H1 (cell line): ENCODE results near the gene PRSS21. TPM values are rescaled to one million over a fixed set of nuclear protein-coding genes. Genes with fewer than 3 reads are reported as not detected.

Source experiments
- CTCF ChIA-PET: fragments of 300-600 bp; sonication (Branson Sonifier 250); formaldehyde crosslinking; loops from one replicate; lab custom pipeline; 2021; ENCODE audit not compliant: partially characterized antibody; lab: Charles Lee
- POLR2A ChIA-PET: fragments of 300-600 bp; sonication (Branson Sonifier 250); formaldehyde crosslinking; loops from one replicate; lab custom pipeline; 2021; ENCODE audit warnings: inconsistent platforms; ENCODE audit not compliant: partially characterized antibody; lab: Charles Lee
- DNase-seq, 2 experiments: peaks; one replicate each; pipeline versions ENCODE4 v3.0.0 to v3.0.0-alpha.2; 2010 to 2022; ENCODE audit warnings: low spot score in 2 of 2, low read depth in 1 of 2, mixed read lengths in 1 of 2
- FAIRE-seq: peaks from 2 replicates; lab custom pipeline; 2011; peaks lifted over from hg19 to GRCh38; lab: Jason Lieb, UNC
- H2AFZ ChIP-seq: 2 replicates; pipeline ENCODE4 v1.8.1; 2012; ENCODE audit warnings: low read length, inconsistent platforms
- H2AK5ac ChIP-seq: 2 replicates; pipeline ENCODE4 v1.6.1; 2013; ENCODE audit warnings: low read depth, low read length
- H2BK120ac ChIP-seq: replicated peaks from 2 replicates; pipeline ENCODE3; 2013; ENCODE audit warnings: low read depth, low read length, inconsistent platforms
- H2BK12ac ChIP-seq: 2 replicates; pipeline ENCODE4 v1.6.1; 2013; ENCODE audit warnings: low read depth, low read length
- H2BK15ac ChIP-seq: 2 replicates; pipeline ENCODE4 v1.6.1; 2013; ENCODE audit warnings: low read length
- H2BK20ac ChIP-seq: 2 replicates; pipeline ENCODE4 v1.6.1; 2013; ENCODE audit warnings: low read length
- H2BK5ac ChIP-seq: 2 replicates; pipeline ENCODE4 v1.6.1; 2013; ENCODE audit warnings: low read depth, low read length
- H3K14ac ChIP-seq: 2 replicates; pipeline ENCODE4 v1.6.1; 2013; ENCODE audit warnings: inconsistent platforms; ENCODE audit not compliant: insufficient read length
- H3K18ac ChIP-seq: 2 replicates; pipeline ENCODE4 v1.6.1; 2013; ENCODE audit warnings: low read length; ENCODE audit errors: extremely low read depth
- H3K23ac ChIP-seq: 2 replicates; pipeline ENCODE4 v1.6.1; 2013; ENCODE audit warnings: inconsistent platforms; ENCODE audit not compliant: insufficient read length
- H3K23me2 ChIP-seq: 2 replicates; pipeline ENCODE4 v1.6.1; 2013; ENCODE audit warnings: low read depth, low read length
- H3K27ac ChIP-seq: 2 replicates; pipeline ENCODE4 v1.6.1; 2011; ENCODE audit warnings: low read depth, low read length, inconsistent platforms
- H3K27me3 ChIP-seq, 4 experiments: replicated peaks in 1 of 4; 1 replicate in 1 of 4; 2 replicates in 3 of 4; pipeline versions ENCODE4 v1.6.1 to v1.8.1; 2011 to 2013; ENCODE audit warnings: low read length in 3 of 4, mild to moderate bottlenecking in 3 of 4, inconsistent platforms in 2 of 4, mixed read lengths in 2 of 4, moderate library complexity in 1 of 4; ENCODE audit not compliant: control insufficient read depth in 3 of 4, insufficient read depth in 3 of 4; ENCODE audit errors: extremely low read depth in 1 of 4
- H3K36me3 ChIP-seq, 4 experiments: 2 replicates each; pipeline versions ENCODE4 v1.6.1 to v1.8.1; 2011 to 2013; ENCODE audit warnings: mild to moderate bottlenecking in 4 of 4, low read length in 3 of 4, moderate library complexity in 2 of 4, control low read depth in 1 of 4, inconsistent platforms in 1 of 4; ENCODE audit not compliant: insufficient read depth in 4 of 4, control insufficient read depth in 2 of 4
- H3K4ac ChIP-seq: replicated peaks from 2 replicates; pipeline ENCODE3; 2013; ENCODE audit warnings: low read length, low read depth, mixed read lengths, inconsistent platforms; ENCODE audit not compliant: insufficient read length
- H3K4me1 ChIP-seq, 4 experiments: replicated peaks in 1 of 4; 1 replicate in 1 of 4; 2 replicates in 3 of 4; pipeline versions ENCODE4 v1.6.1 to v1.8.1; 2011 to 2013; ENCODE audit warnings: low read length in 3 of 4, inconsistent platforms in 2 of 4, mixed read lengths in 1 of 4; ENCODE audit not compliant: insufficient read depth in 4 of 4, control insufficient read depth in 3 of 4
- H3K4me2 ChIP-seq, 2 experiments: 2 replicates each; pipeline versions ENCODE4 v1.6.1 to v1.8.1; 2011 to 2013; ENCODE audit warnings: low read depth in 2 of 2, low read length in 2 of 2, control low read depth in 1 of 2, inconsistent platforms in 1 of 2, mild to moderate bottlenecking in 1 of 2; ENCODE audit not compliant: insufficient read depth in 1 of 2
- H3K4me3 ChIP-seq, 4 experiments: fragments of 200-600, 300-600 bp in 1 of 4; sonication (generic), shearing (Covaris generic), sonication (Bioruptor Twin) in 1 of 4; 2 replicates each; pipeline versions ENCODE4 v1.5.1 to v1.8.1; 2011 to 2016; ENCODE audit warnings: low read length in 4 of 4, low read depth in 3 of 4, control low read depth in 2 of 4, inconsistent platforms in 2 of 4, mild to moderate bottlenecking in 2 of 4, mixed read lengths in 1 of 4, moderate library complexity in 1 of 4; ENCODE audit not compliant: insufficient read depth in 2 of 4; ENCODE audit errors: extremely low read depth in 1 of 4
- H3K56ac ChIP-seq: replicated peaks from 2 replicates; pipeline ENCODE3; 2013; ENCODE audit warnings: low read depth, mild to moderate bottlenecking, mixed read lengths, low read length, inconsistent platforms; ENCODE audit not compliant: insufficient read length
- H3K79me1 ChIP-seq: 2 replicates; pipeline ENCODE4 v1.6.1; 2013; ENCODE audit warnings: low read depth, low read length, control low read depth
- H3K79me2 ChIP-seq, 2 experiments: 2 replicates each; pipeline versions ENCODE4 v1.6.1 to v1.8.1; 2012 to 2013; ENCODE audit warnings: low read length in 2 of 2, mild to moderate bottlenecking in 2 of 2, inconsistent platforms in 1 of 2; ENCODE audit not compliant: insufficient read depth in 2 of 2, control insufficient read depth in 1 of 2
- H3K9ac ChIP-seq, 4 experiments: replicated peaks in 1 of 4; 1 replicate in 1 of 4; 2 replicates in 3 of 4; pipeline versions ENCODE4 v1.6.1 to v1.8.1; 2011 to 2013; ENCODE audit warnings: low read depth in 3 of 4, low read length in 3 of 4, control low read depth in 2 of 4, mild to moderate bottlenecking in 2 of 4, moderate library complexity in 2 of 4, inconsistent platforms in 1 of 4; ENCODE audit errors: extremely low read depth in 1 of 4
- H3K9me3 ChIP-seq, 2 experiments: 2 replicates each; pipeline versions ENCODE4 v1.6.1 to v1.8.1; 2012 to 2013; ENCODE audit warnings: mild to moderate bottlenecking in 2 of 2, moderate library complexity in 2 of 2, control low read depth in 1 of 2, inconsistent platforms in 1 of 2, low read depth in 1 of 2, low read length in 1 of 2, mixed read lengths in 1 of 2; ENCODE audit not compliant: insufficient read depth in 2 of 2
- H4K20me1 ChIP-seq, 2 experiments: replicated peaks in 1 of 2; 2 replicates each; pipeline versions ENCODE3 to v1.8.1; 2011 to 2013; ENCODE audit warnings: inconsistent platforms in 2 of 2, low read length in 2 of 2, mild to moderate bottlenecking in 1 of 2; ENCODE audit not compliant: insufficient read depth in 2 of 2, control insufficient read depth in 1 of 2
- H4K5ac ChIP-seq: 2 replicates; pipeline ENCODE4 v1.6.1; 2013; ENCODE audit warnings: low read length, low read depth, mixed read lengths, inconsistent platforms; ENCODE audit not compliant: insufficient read length
- H4K8ac ChIP-seq: 2 replicates; pipeline ENCODE4 v1.8.0; 2013; ENCODE audit warnings: mild to moderate bottlenecking, moderate library complexity, low read length, inconsistent platforms; ENCODE audit not compliant: insufficient read depth; ENCODE audit errors: extremely low read depth
- H4K91ac ChIP-seq: replicated peaks from 2 replicates; pipeline ENCODE3; 2013; ENCODE audit warnings: low read length, mixed read lengths, inconsistent platforms; ENCODE audit not compliant: insufficient read length
- ATF3 ChIP-seq: IDR thresholded peaks from 2 replicates; pipeline ENCODE4 v1.6.1; 2011; ENCODE audit warnings: low read depth, mild to moderate bottlenecking, low read length; ENCODE audit not compliant: insufficient read depth
- CBX8 ChIP-seq: fragments of 300-800, 300-1000 bp; sonication (generic); IDR thresholded peaks from 2 replicates; pipeline ENCODE4 v1.7.1; 2016; ENCODE audit warnings: low read depth, low read length, borderline replicate concordance
- CTBP2 ChIP-seq: IDR thresholded peaks from 2 replicates; pipeline ENCODE4 v1.7.0; 2011; ENCODE audit warnings: borderline replicate concordance, mild to moderate bottlenecking, moderate library complexity, mixed read lengths, low read length; ENCODE audit not compliant: insufficient read depth, insufficient read length
- GABPA ChIP-seq: IDR thresholded peaks from 2 replicates; pipeline ENCODE4 v1.6.1; 2011; ENCODE audit warnings: mild to moderate bottlenecking, low read length, moderate library complexity, borderline replicate concordance; ENCODE audit not compliant: insufficient read depth
- HDAC2 ChIP-seq, 2 experiments: fragments of 300-600 bp in 1 of 2; sonication (generic) in 1 of 2; IDR thresholded peaks; 2 replicates each; pipeline ENCODE4 v1.6.1; 2011 to 2012; ENCODE audit warnings: low read depth in 2 of 2, low read length in 2 of 2, mild to moderate bottlenecking in 2 of 2, moderate library complexity in 2 of 2, borderline replicate concordance in 1 of 2, inconsistent platforms in 1 of 2
- KDM4A ChIP-seq: IDR thresholded peaks from one replicate; pipeline ENCODE4 v1.7.1; 2012; ENCODE audit warnings: low read depth, mild to moderate bottlenecking, moderate library complexity, low read length, inconsistent platforms; ENCODE audit not compliant: severe bottlenecking
- SIRT6 ChIP-seq: IDR thresholded peaks from one replicate; pipeline ENCODE4 v1.7.1; 2012; ENCODE audit warnings: low read length, inconsistent platforms
- SP4 ChIP-seq: IDR thresholded peaks from 2 replicates; pipeline ENCODE4 v1.6.1; 2012; ENCODE audit warnings: low read length, inconsistent platforms
- YY1 ChIP-seq: IDR thresholded peaks from 2 replicates; pipeline ENCODE4 v1.6.1; 2011; ENCODE audit warnings: low read depth, mild to moderate bottlenecking, low read length
- WGBS, 2 experiments: shearing (Covaris generic) in 1 of 2; methylation state at CpG; one replicate each; pipeline versions ENCODE4 v1.1.6 to v1.1.7; 2013 to 2015; ENCODE audit warnings: low lambda C conversion rate in 2 of 2, mixed read lengths in 2 of 2, inconsistent platforms in 1 of 2, low coverage in 1 of 2, missing lambda C conversion rate in 1 of 2; ENCODE audit not compliant: insufficient replicate concordance in 2 of 2, insufficient coverage in 1 of 2, insufficient read length in 1 of 2; ENCODE audit errors: extremely low coverage in 1 of 2, missing lambda C conversion rate in 1 of 2; 5-methylcytosine and 5-hydroxymethylcytosine counted together
- polyA plus RNA-seq, 7 experiments: library from polyadenylated mRNA; depleted of rRNA in 3 of 7; stranded (reverse) in 5 of 7; unstranded in 2 of 7; fragments of >200 nt in 5 of 7; fragments of 200-250 nt in 2 of 7; gene quantifications; 1 replicate in 5 of 7; 2 replicates in 1 of 7; 4 replicates in 1 of 7; pipeline versions ENCODE4 v1.2.1 to v1.2.3, GENCODE V29; 2011 to 2013; ENCODE audit warnings: missing spikeins in 2 of 7, mixed read lengths in 2 of 7
- total RNA-seq: library from RNA; stranded (reverse); fragmentation: NEBNext Ultra II Directional; extraction: Animal tissue kit (Norgen Biotek cat#: 25700); gene quantifications from 2 replicates; pipeline ENCODE4 v1.2.1, GENCODE V29; 2021

PRSS21 gene
- total and polyA plus RNA-seq, 2 of the 8 experiments (the other 6 are each of a cell fraction or from before 2014, with no cell fraction given): 0.76 to 1.0 TPM

DNA sequence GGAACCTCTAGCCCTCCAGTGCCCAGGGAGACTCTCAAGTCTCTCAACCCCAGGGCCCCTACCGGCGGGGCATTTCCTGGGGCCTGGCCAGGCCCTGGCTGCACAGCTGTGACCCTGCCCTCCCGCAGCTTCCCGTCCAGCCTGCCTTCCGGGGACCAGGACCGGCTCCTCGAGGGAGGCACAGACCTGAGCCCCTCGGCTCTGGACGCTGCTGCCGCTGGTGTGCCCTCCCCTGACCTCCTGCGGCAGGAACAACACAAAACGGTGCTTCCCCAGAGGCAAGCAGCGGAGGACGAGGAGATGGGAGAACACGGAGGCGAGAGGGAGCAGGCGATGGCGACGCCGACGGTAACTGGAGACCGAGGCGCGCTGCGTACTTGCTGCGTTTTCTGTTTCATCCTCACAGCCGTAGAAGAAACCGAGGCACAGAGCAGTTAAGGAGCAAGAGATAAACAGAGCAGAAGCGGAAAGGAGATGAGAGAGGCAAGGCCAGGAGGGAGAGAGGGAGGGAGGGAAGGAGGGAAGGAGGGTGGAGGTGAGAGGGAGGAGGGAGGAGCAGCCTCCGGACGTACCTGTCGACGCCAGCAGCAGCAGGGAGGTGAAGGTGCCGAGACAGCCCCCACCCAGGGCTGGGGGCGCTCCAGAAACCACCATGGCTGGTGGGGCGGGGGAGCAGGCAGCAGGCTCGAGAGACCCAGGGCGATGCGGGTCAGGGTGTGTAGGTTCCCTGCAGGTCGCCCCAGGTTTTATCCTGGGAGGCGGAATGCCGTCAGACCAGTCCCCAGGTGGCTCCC is 40.6 kb downstream of the PRSS21 start, which contains the start of gene PRSS22:
Gene PRSS22 (minus strand): TSS at position 720 of the 794 bp plus-strand sequence. CDS start 66 bp downstream, at position 654.
- Histone ChIP-seq H4K8ac (peak within 1 kb of the TSS; percentile 45; the same call in 1 of the 2 replicates), H3K27me3 (peaks cover 2 to 19% (median 8%) of the 10 kb centered on the region in 4 experiments; a peak in 4 of 7 replicates), H2BK12ac (peak within 1 kb of the TSS; percentile 69; the same call in 1 of the 2 replicates), H3K14ac (no peak within 1 kb of the TSS), H3K9ac (peak within 1 kb of the TSS in 1 of 4 experiments; percentile 9; a peak in 3 of 7 replicates), H3K4ac (peak within 1 kb of the TSS; percentile 99), H3K9me3 (peaks cover 8 to 17% of the 10 kb centered on the region in 2 experiments), H3K4me2 (peak within 1 kb of the TSS; percentile 75 to 82), H4K5ac (peak within 1 kb of the TSS; percentile 50), H3K23me2 (peaks cover 11% of the 10 kb centered on the region; the same call in 1 of the 2 replicates), H3K79me1 (no peaks in the 10 kb centered on the region), H3K36me3 (peaks cover 0 to 3% (median 0%) of the 10 kb centered on the region in 4 experiments; a peak in 1 of 8 replicates), H3K4me3 (peak within 1 kb of the TSS; percentile 27 to 55 (median 42)), H2AK5ac (no peak within 1 kb of the TSS), H3K23ac (no peak within 1 kb of the TSS), H4K20me1 (peaks cover 0 to 2% of the 10 kb centered on the region in 2 experiments), H2AFZ (peak within 1 kb of the TSS; percentile 88; the same call in 1 of the 2 replicates), H3K56ac (peak within 1 kb of the TSS; percentile 3), H4K91ac (peak within 1 kb of the TSS; percentile 86), H2BK20ac (peak within 1 kb of the TSS; percentile 93), H3K4me1 (peaks cover 3 to 12% (median 6%) of the 10 kb centered on the region in 4 experiments; a peak in 5 of 7 replicates), H2BK120ac (peak within 1 kb of the TSS; percentile 94), H3K27ac (no peak within 1 kb of the TSS), H2BK15ac (peak within 1 kb of the TSS; percentile 12; the same call in 1 of the 2 replicates), H3K18ac (peak within 1 kb of the TSS; percentile 96), H2BK5ac (peak within 1 kb of the TSS; percentile 69), H3K79me2 (no peaks in the 10 kb centered on the region)
- ChIA-PET POLR2A (interaction anchor here (1.0 to 1.9 kb wide), 4 partner anchors 11 to 79 kb away, joined by 3 to 6 read pairs (median 4); partner anchors contain the start of gene FLYWCH2), CTCF (interaction anchor here (1.6 to 4.1 kb wide), 4 partner anchors 11 to 67 kb away, joined by 3 to 26 read pairs (median 8); no protein-coding TSS in a partner anchor)
- peak in 1 of 2 experiments; percentile 74 for DNase-seq
- 11% methylated on average over 34 of the region's 42 CpGs; no CpG with 5 or more reads in 1 of the 2 experiments for whole genome bisulfite sequencing, 2 experiments
- FAIRE-seq: no peak
- TF ChIP-seq GABPA (no peak), KDM4A (peak; percentile 60), SP4 (no peak), ATF3 (no peak), HDAC2 (IDR thresholded peaks at IDR 0.05; ENCODE audit: borderline replicate concordance in 1 of 2, low read depth in 2 of 2, low read length in 2 of 2) (no peak), CBX8 (no peak), YY1 (no peak), SIRT6 (no peak), CTBP2 (peak; percentile 67)
